ENCODE results near the gene PALB2. TPM values are rescaled to one million over a fixed set of nuclear protein-coding genes. Genes with fewer than 3 reads are reported as not detected.

Gene PALB2
- total RNA-seq (2021; fragmentation: NEBNext Ultra II Directional; extraction: Animal tissue kit (Norgen Biotek cat#: 25700)) = 28.6 and 33.1 TPM in 2 replicates
- 9.6 and 12.5 TPM in 2 replicates for polyA plus RNA-seq (2011; rRNA removed)
- polyA plus RNA-seq (2011; cell fraction: cytosol; rRNA removed) = 15.1 TPM
- 8.8 TPM for polyA plus RNA-seq (2011; cell fraction: nucleus; rRNA removed)
- 11.8 to 20.4 TPM (median 14.1 TPM) in 4 replicates for polyA plus RNA-seq (2012, experiment 1 of 2)
- 2.8 TPM for polyA plus RNA-seq (2012, experiment 2 of 2)
- 20.7 TPM for polyA plus RNA-seq (2013, experiment 1 of 2)
- polyA plus RNA-seq (2013, experiment 2 of 2) = 18.1 TPM
- polyA minus RNA-seq (2011; rRNA and poly(A)+ RNA removed) = 24.9 and 27.2 TPM in 2 replicates
- polyA minus RNA-seq (2011; cell fraction: cytosol; rRNA and poly(A)+ RNA removed) = 12.1 TPM
- polyA minus RNA-seq (2011; cell fraction: nucleus; rRNA and poly(A)+ RNA removed) = 30.0 TPM
- long read RNA-seq, experiment 1, partial matches to known transcripts = 13 of 16 reads
- long read RNA-seq, experiment 1, other reads (novel, unspliced or antisense) = 3 of 16 reads
- long read RNA-seq, experiment 2, full-length matches to known transcripts = 2 of 7 reads
- long read RNA-seq, experiment 2, partial matches to known transcripts = 2 of 7 reads
- long read RNA-seq, experiment 2, other reads (novel, unspliced or antisense) = 3 of 7 reads

- FAIRE-seq = no peak
- H3K4me2 ChIP-seq (ENCODE audit: insufficient read depth in 1 of 2, low read depth in 2 of 2, low read length in 2 of 2) = peak within 1 kb of the TSS; percentile 79 to 81
- peak; percentile 88 for TF ChIP-seq YY1 (IDR thresholded peaks at IDR 0.05; ENCODE audit: low read depth, low read length)
- TF ChIP-seq EP300 (IDR thresholded peaks at IDR 0.05; ENCODE audit: borderline replicate concordance in 1 of 2, low read depth in 2 of 2, low read length in 2 of 2) = no peak; a peak in 1 of 3 replicates
- TF ChIP-seq JUND (IDR thresholded peaks at IDR 0.05; ENCODE audit: low read length) = no peak
- TF ChIP-seq TAF1 (IDR thresholded peaks at IDR 0.05; ENCODE audit: low read depth, low read length) = peak; percentile 92
- no peak for TF ChIP-seq CEBPB (IDR thresholded peaks at IDR 0.05; ENCODE audit: low read depth, low read length)
- TF ChIP-seq ZNF274 (IDR thresholded peaks at IDR 0.05; ENCODE audit: borderline replicate concordance, extremely low read depth, low read length) = no peak
- no peak for TF ChIP-seq FOSL1 (IDR thresholded peaks at IDR 0.05; ENCODE audit: insufficient read depth, low read depth, low read length)
- peak; percentile 97 for TF ChIP-seq SRF (IDR thresholded peaks at IDR 0.05; ENCODE audit: low read depth, low read length)
These were observed at the start of gene PALB2, which contains the start of gene DCTN5 for GRCh38 chr16:23640931-23641765. PALB2 (minus strand) TSS chr16:23641310; CDS start chr16:23641157, 153 bp downstream. DCTN5 (plus strand) TSS chr16:23641466; CDS start chr16:23641543, 77 bp downstream.

More at GRCh38 chr16:23640931-23641765, at the start of gene PALB2, which contains the start of gene DCTN5:
- ChIA-PET POLR2A (ENCODE audit: partially characterized antibody) (interaction anchor here (0.7 to 3.2 kb wide), 21 partner anchors 8 to 132 kb away, joined by 3 to 32 read pairs (median 3); partner anchors contain the start of genes EARS2, PLK1 and UBFD1), CTCF (ENCODE audit: partially characterized antibody) (interaction anchor here (1.2 to 2.3 kb wide), 3 partner anchors 8 to 43 kb away, joined by 3 to 5 read pairs (median 3); partner anchors contain the start of gene PLK1)
- H3K27me3 ChIP-seq (replicated peaks in 1 of 4; ENCODE audit: control insufficient read depth in 3 of 4, extremely low read depth in 1 of 4, insufficient read depth in 3 of 4, low read length in 3 of 4) = no peaks in the 10 kb centered on the region
- peak within 1 kb of the TSS; percentile 83 for H4K91ac ChIP-seq (replicated peaks; ENCODE audit: insufficient read length, low read length)
- peak within 1 kb of the TSS; percentile 47; the same call in 1 of the 2 replicates for H2AFZ ChIP-seq (ENCODE audit: low read length)
- H3K18ac ChIP-seq (ENCODE audit: extremely low read depth, low read length) = peak within 1 kb of the TSS; percentile 75
- H3K56ac ChIP-seq (replicated peaks; ENCODE audit: insufficient read length, low read depth, low read length) = peak within 1 kb of the TSS; percentile 94
- peaks cover 4% of the 10 kb centered on the region; the same call in 1 of the 2 replicates for H3K23me2 ChIP-seq (ENCODE audit: low read depth, low read length)
- H3K27ac ChIP-seq (ENCODE audit: low read depth, low read length) = peak within 1 kb of the TSS; percentile 85
- H4K20me1 ChIP-seq (replicated peaks in 1 of 2; ENCODE audit: control insufficient read depth in 1 of 2, insufficient read depth in 2 of 2, low read length in 2 of 2) = peaks cover 0 to 3% of the 10 kb centered on the region in 2 experiments
- peak within 1 kb of the TSS; percentile 85 for H4K5ac ChIP-seq (ENCODE audit: insufficient read length, low read depth, low read length)
- no peak within 1 kb of the TSS for H3K23ac ChIP-seq (ENCODE audit: insufficient read length)
- peak within 1 kb of the TSS; percentile 68 to 96 (median 90) for H3K9ac ChIP-seq (replicated peaks in 1 of 4; ENCODE audit: extremely low read depth in 1 of 4, low read depth in 3 of 4, low read length in 3 of 4)
- H2BK120ac ChIP-seq (replicated peaks; ENCODE audit: low read depth, low read length) = peak within 1 kb of the TSS; percentile 47
- peaks cover 0 to 41% of the 10 kb centered on the region in 2 experiments; a peak in 2 of 4 replicates for H3K79me2 ChIP-seq (ENCODE audit: control insufficient read depth in 1 of 2, insufficient read depth in 2 of 2, low read length in 2 of 2)
- H3K4me3 ChIP-seq (ENCODE audit: extremely low read depth in 1 of 4, insufficient read depth in 2 of 4, low read depth in 3 of 4, low read length in 4 of 4) = peak within 1 kb of the TSS; percentile 83 to 99 (median 96)
- whole genome bisulfite sequencing, 2 experiments (ENCODE audit: extremely low coverage in 1 of 2, insufficient coverage in 1 of 2, insufficient read length in 1 of 2, insufficient replicate concordance in 2 of 2, low coverage in 1 of 2, low lambda C conversion rate in 2 of 2, missing lambda C conversion rate in 1 of 2) = 3% methylated on average over 56 of the region's 64 CpGs; no CpG with 5 or more reads in 1 of the 2 experiments
- H2BK12ac ChIP-seq (ENCODE audit: low read depth, low read length) = no peak within 1 kb of the TSS; the same call in 1 of the 2 replicates
- H3K14ac ChIP-seq (ENCODE audit: insufficient read length) = no peak within 1 kb of the TSS
- H2BK5ac ChIP-seq (ENCODE audit: low read depth, low read length) = peak within 1 kb of the TSS; percentile 86
- H3K79me1 ChIP-seq (ENCODE audit: low read depth, low read length) = no peaks in the 10 kb centered on the region; the same call in 1 of the 2 replicates
- peaks cover 7 to 32% (median 15%) of the 10 kb centered on the region in 4 experiments for H3K36me3 ChIP-seq (ENCODE audit: control insufficient read depth in 2 of 4, insufficient read depth in 4 of 4, low read length in 3 of 4)
- peaks cover 0 to 9% (median 1%) of the 10 kb centered on the region in 4 experiments; a peak in 3 of 7 replicates for H3K4me1 ChIP-seq (replicated peaks in 1 of 4; ENCODE audit: control insufficient read depth in 3 of 4, insufficient read depth in 4 of 4, low read length in 3 of 4)
- H4K8ac ChIP-seq (ENCODE audit: extremely low read depth, insufficient read depth, low read length) = peak within 1 kb of the TSS; percentile 97
- H2AK5ac ChIP-seq (ENCODE audit: low read depth, low read length) = no peak within 1 kb of the TSS
- H2BK15ac ChIP-seq (ENCODE audit: low read length) = no peak within 1 kb of the TSS
- DNase-seq (ENCODE audit: low read depth in 1 of 2, low spot score in 2 of 2) = peak; percentile 75 to 88
- H3K4ac ChIP-seq (replicated peaks; ENCODE audit: insufficient read length, low read depth, low read length) = peak within 1 kb of the TSS; percentile 57
- H2BK20ac ChIP-seq (ENCODE audit: low read length) = no peak within 1 kb of the TSS
- H3K9me3 ChIP-seq (ENCODE audit: insufficient read depth in 2 of 2, low read depth in 1 of 2, low read length in 1 of 2) = no peaks in the 10 kb centered on the region

All from H1 (cell line).